ENCODE data around the gene CREB3L1.

- TF ChIP-seq POLR2AphosphoS5 (IDR thresholded peaks at IDR 0.05; ENCODE audit: borderline replicate concordance, low read depth, low read length) (no peak), EZH2 (IDR thresholded peaks at IDR 0.05) (no peak), FOXP2 (optimal IDR thresholded peaks at IDR 0.05; ENCODE audit: control extremely low read depth, extremely low read length, insufficient read depth) (no peak)
Observed at GRCh38 chr11:46265764-46266163, 11.7 kb upstream of the CREB3L1 start.

Measured in SK-N-MC (cell line).